KMS-11 (cell line): Measurements from ENCODE around the gene PRIMA1.

Experiments used
- H2AFZ ChIP-seq: fragments of 200-600 bp; sonication (generic); 2 replicates; pipeline ENCODE4 v1.6.1; 2016; ENCODE audit warnings: antibody characterized with exemption, mixed run types, low read depth
- H3K27ac ChIP-seq: fragments of 200-600 bp; sonication (generic); 2 replicates; pipeline ENCODE4 v1.6.1; 2016; ENCODE audit warnings: mild to moderate bottlenecking, mixed run types
- H3K27me3 ChIP-seq: fragments of 200-600 bp; sonication (generic); 2 replicates; pipeline ENCODE4 v1.6.1; 2017; ENCODE audit warnings: mild to moderate bottlenecking, low read depth, mixed run types, moderate library complexity; ENCODE audit not compliant: insufficient read depth
- H3K36me3 ChIP-seq: fragments of 200-600 bp; sonication (generic); 2 replicates; pipeline ENCODE4 v1.6.1; 2017; ENCODE audit warnings: mild to moderate bottlenecking, mixed run types; ENCODE audit not compliant: insufficient read depth
- H3K4me1 ChIP-seq: fragments of 200-600 bp; sonication (generic); 2 replicates; pipeline ENCODE4 v1.6.1; 2016; ENCODE audit warnings: mild to moderate bottlenecking, low read depth, mixed run types; ENCODE audit not compliant: poor library complexity, severe bottlenecking
- H3K4me2 ChIP-seq: fragments of 200-600 bp; sonication (generic); 2 replicates; pipeline ENCODE4 v1.7.0; 2016; ENCODE audit warnings: mild to moderate bottlenecking, mixed run types
- H3K4me3 ChIP-seq: fragments of 200-600 bp; sonication (generic); IDR thresholded peaks from 2 replicates; pipeline ENCODE4 v1.6.1; 2017; ENCODE audit warnings: low read depth, low read length, mixed read lengths; ENCODE audit not compliant: insufficient read depth
- H3K79me2 ChIP-seq: fragments of 200-600 bp; sonication (generic); 2 replicates; pipeline ENCODE4 v1.6.1; 2016; ENCODE audit warnings: low read depth, mixed run types; ENCODE audit not compliant: insufficient read depth
- H3K9ac ChIP-seq: fragments of 200-600 bp; sonication (generic); 2 replicates; pipeline ENCODE4 v1.6.1; 2016; ENCODE audit warnings: mild to moderate bottlenecking, mixed run types
- H4K20me1 ChIP-seq: fragments of 200-600 bp; sonication (generic); 2 replicates; pipeline ENCODE4 v1.6.1; 2016; ENCODE audit warnings: mild to moderate bottlenecking, mixed run types; ENCODE audit not compliant: insufficient read depth
- TF ChIP-seq, protein P1 (sequence below): fragments of 200-600 bp; sonication (generic); conservative IDR thresholded peaks from 2 replicates; pipeline ENCODE4 v1.6.1; 2017; ENCODE audit warnings: low read depth, mild to moderate bottlenecking, antibody characterized with exemption, low read length, moderate library complexity, mixed read lengths

The PRIMA1 gene

DNA sequence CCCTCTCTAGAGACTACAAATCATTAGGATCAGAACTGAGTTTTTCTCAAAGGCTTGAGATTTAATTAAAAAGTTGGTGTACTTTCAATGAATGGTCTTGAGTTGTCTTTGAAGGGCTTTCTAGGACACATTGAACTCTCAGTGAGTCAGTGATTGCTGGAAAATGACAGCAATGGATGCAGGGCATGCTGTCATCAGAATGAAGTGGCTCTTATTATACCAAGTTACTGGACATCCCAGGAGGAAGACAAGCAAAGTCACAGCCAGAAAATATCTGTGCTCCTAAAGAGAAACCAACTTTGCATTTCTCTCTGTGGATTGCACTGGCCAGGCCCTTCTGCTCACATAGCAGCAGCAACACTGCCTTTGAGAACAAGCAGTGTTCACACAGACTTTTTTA, 112.6 kb downstream of the PRIMA1 start:
- no peaks in the 10 kb centered on the region for H3K4me1 ChIP-seq
- no peak overlapping the region for H3K4me3 ChIP-seq
- H3K27me3 ChIP-seq = no peaks in the 10 kb centered on the region
- TF ChIP-seq, protein P1, sequence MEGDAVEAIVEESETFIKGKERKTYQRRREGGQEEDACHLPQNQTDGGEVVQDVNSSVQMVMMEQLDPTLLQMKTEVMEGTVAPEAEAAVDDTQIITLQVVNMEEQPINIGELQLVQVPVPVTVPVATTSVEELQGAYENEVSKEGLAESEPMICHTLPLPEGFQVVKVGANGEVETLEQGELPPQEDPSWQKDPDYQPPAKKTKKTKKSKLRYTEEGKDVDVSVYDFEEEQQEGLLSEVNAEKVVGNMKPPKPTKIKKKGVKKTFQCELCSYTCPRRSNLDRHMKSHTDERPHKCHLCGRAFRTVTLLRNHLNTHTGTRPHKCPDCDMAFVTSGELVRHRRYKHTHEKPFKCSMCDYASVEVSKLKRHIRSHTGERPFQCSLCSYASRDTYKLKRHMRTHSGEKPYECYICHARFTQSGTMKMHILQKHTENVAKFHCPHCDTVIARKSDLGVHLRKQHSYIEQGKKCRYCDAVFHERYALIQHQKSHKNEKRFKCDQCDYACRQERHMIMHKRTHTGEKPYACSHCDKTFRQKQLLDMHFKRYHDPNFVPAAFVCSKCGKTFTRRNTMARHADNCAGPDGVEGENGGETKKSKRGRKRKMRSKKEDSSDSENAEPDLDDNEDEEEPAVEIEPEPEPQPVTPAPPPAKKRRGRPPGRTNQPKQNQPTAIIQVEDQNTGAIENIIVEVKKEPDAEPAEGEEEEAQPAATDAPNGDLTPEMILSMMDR = no peak
- H3K79me2 ChIP-seq = no peaks in the 10 kb centered on the region
- no peaks in the 10 kb centered on the region for H4K20me1 ChIP-seq
- H3K27ac ChIP-seq = no peak overlapping the region
- no peak overlapping the region for H2AFZ ChIP-seq
- no peak overlapping the region for H3K4me2 ChIP-seq
- no peak overlapping the region for H3K9ac ChIP-seq
- H3K36me3 ChIP-seq = no peaks in the 10 kb centered on the region

DNA sequence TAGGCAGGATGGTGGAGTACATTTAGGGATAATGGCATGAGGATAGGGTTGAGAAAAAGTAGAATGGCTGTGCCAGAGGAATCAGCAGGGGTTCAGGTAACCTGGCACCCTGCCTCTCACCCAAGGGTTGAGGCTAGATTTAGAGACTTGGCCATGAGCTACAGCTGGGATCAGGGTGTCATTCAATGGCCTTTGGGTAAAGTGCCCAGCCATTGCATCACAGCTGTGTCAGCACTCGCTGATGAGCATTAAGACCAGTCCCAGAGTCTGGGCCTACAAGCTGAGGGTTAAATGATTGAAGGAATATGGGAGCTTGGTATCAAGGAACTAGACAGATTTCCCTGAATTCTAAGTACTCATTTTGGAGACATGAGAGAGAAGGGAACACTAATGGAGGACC, 113.9 kb downstream of the PRIMA1 start:
- Histone ChIP-seq H4K20me1 (no peaks in the 10 kb centered on the region), H3K4me3 (no peak overlapping the region), H3K27me3 (no peaks in the 10 kb centered on the region), H2AFZ (no peak overlapping the region), H3K4me1 (no peaks in the 10 kb centered on the region), H3K36me3 (no peaks in the 10 kb centered on the region), H3K27ac (no peak overlapping the region), H3K4me2 (no peak overlapping the region), H3K79me2 (no peaks in the 10 kb centered on the region), H3K9ac (no peak overlapping the region)
- TF ChIP-seq, protein P1 = no peak

DNA sequence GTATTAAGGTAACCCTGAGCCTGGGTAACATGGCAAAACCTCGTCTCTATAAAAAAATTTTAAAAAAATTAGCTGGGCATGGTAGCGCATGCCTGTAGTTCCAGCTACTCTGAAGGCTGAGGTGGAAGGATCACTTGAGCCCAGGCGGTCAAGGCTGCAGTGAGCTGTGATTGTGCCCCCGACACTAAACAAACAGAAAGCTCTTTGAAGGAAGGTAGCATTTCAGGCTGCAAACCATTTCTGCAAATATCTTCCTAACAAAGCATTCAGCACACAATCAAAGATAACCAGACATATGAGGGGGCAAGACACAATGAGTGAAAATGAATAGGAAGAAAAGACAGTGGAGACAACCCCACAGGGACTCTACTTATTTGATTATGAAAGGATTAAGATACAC, 118.7 kb downstream of the PRIMA1 start:
- TF ChIP-seq, protein P1 = no peak
- Histone ChIP-seq H3K79me2 (no peaks in the 10 kb centered on the region), H3K9ac (no peak overlapping the region), H3K27me3 (no peaks in the 10 kb centered on the region), H2AFZ (no peak overlapping the region), H3K27ac (no peak overlapping the region), H3K4me2 (no peak overlapping the region), H4K20me1 (no peaks in the 10 kb centered on the region), H3K4me1 (no peaks in the 10 kb centered on the region), H3K4me3 (no peak overlapping the region), H3K36me3 (no peaks in the 10 kb centered on the region)
